Liver (tissue), 3 donors: ENCODE data around the gene RETN.

Experiments
- TF ChIP-seq, protein P1 (sequence below): fragments of 150-350 bp; IDR thresholded peaks from 2 replicates; pipeline ENCODE4 v1.5.1; 2017; ENCODE audit warnings: improper control_type of control experiment, low read depth, low read length; ENCODE audit not compliant: missing input control
- TF ChIP-seq, protein P2 (sequence below): IDR thresholded peaks from 2 replicates; pipeline ENCODE4 v1.6.1; 2016; ENCODE audit warnings: antibody characterized with exemption
- TF ChIP-seq, protein P3 (sequence below): IDR thresholded peaks from 2 replicates; pipeline ENCODE4 v1.6.1; 2016; ENCODE audit warnings: antibody characterized with exemption
- donor health status: healthy.
- donor health status: healthy.

DNA sequence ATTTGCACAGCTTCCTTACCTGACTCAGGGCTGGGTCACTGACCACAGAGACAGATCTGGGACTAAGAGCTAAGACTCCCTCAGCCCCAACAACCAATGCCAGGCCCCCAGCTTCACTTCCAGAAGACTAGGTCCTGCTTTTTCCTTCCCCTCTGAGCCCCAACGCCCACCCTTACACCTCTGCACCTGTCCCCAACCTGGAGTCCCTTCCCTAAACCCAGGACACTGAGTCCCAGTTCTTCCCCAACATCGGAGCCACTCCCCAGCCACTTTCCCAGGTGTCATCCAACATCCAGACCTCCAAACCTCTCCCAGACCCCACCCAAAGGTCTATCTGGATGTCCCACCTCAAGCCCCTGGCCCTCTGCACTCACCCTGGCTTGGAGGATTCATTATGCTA lies 30.2 kb downstream of the RETN start:
- TF ChIP-seq, protein P1, sequence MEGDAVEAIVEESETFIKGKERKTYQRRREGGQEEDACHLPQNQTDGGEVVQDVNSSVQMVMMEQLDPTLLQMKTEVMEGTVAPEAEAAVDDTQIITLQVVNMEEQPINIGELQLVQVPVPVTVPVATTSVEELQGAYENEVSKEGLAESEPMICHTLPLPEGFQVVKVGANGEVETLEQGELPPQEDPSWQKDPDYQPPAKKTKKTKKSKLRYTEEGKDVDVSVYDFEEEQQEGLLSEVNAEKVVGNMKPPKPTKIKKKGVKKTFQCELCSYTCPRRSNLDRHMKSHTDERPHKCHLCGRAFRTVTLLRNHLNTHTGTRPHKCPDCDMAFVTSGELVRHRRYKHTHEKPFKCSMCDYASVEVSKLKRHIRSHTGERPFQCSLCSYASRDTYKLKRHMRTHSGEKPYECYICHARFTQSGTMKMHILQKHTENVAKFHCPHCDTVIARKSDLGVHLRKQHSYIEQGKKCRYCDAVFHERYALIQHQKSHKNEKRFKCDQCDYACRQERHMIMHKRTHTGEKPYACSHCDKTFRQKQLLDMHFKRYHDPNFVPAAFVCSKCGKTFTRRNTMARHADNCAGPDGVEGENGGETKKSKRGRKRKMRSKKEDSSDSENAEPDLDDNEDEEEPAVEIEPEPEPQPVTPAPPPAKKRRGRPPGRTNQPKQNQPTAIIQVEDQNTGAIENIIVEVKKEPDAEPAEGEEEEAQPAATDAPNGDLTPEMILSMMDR, result no peak
- TF ChIP-seq, protein P2, sequence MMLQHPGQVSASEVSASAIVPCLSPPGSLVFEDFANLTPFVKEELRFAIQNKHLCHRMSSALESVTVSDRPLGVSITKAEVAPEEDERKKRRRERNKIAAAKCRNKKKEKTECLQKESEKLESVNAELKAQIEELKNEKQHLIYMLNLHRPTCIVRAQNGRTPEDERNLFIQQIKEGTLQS, result no peak
- TF ChIP-seq, protein P3, sequence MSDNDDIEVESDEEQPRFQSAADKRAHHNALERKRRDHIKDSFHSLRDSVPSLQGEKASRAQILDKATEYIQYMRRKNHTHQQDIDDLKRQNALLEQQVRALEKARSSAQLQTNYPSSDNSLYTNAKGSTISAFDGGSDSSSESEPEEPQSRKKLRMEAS, result no peak
